Glutamatergic neuron (in vitro differentiated cells): ENCODE data around the gene STAT5A. TPM values are rescaled to one million over a fixed set of nuclear protein-coding genes. Genes with fewer than 3 reads are reported as not detected.
"Not testable (repeated sequence)": the region's sequence is repeated elsewhere in the genome, so short reads cannot be mapped to it uniquely, and the experiment has no call there.

Experiments
- DNase-seq: peaks from one replicate; pipeline ENCODE4 v3.0.0; 2022
- H3K27ac Mint-ChIP-seq: one replicate; pipeline ENCODE4 v1.8.0; 2020; ENCODE audit warnings: mild to moderate bottlenecking, mixed read lengths, inconsistent platforms; ENCODE audit not compliant: unreplicated experiment
- H3K27me3 Mint-ChIP-seq: one replicate; pipeline ENCODE4 v1.8.0; 2020; ENCODE audit warnings: mild to moderate bottlenecking, moderate library complexity, mixed read lengths, inconsistent platforms; ENCODE audit not compliant: unreplicated experiment
- H3K36me3 Mint-ChIP-seq: one replicate; pipeline ENCODE4 v1.8.0; 2020; ENCODE audit warnings: mild to moderate bottlenecking, mixed read lengths, inconsistent platforms; ENCODE audit not compliant: unreplicated experiment
- H3K4me1 Mint-ChIP-seq: one replicate; pipeline ENCODE4 v1.8.0; 2020; ENCODE audit warnings: mild to moderate bottlenecking, low read depth, mixed read lengths, inconsistent platforms; ENCODE audit not compliant: unreplicated experiment
- H3K4me3 Mint-ChIP-seq: one replicate; pipeline ENCODE4 v1.8.0; 2020; ENCODE audit warnings: mild to moderate bottlenecking, mixed read lengths, inconsistent platforms; ENCODE audit not compliant: unreplicated experiment
- H3K9me3 Mint-ChIP-seq: one replicate; pipeline ENCODE4 v1.8.0; 2020; ENCODE audit warnings: mild to moderate bottlenecking, moderate library complexity, mixed read lengths, inconsistent platforms; ENCODE audit not compliant: unreplicated experiment
- long read RNA-seq: library from polyadenylated mRNA; unstranded; transcript quantifications from one replicate; pipeline ENCODE4 v2.0.0, GENCODE V29; 2020; ENCODE audit not compliant: unreplicated experiment
- total RNA-seq: library from RNA; stranded (reverse); fragmentation: NEBNext Ultra II Directional; extraction: Animal tissue kit (Norgen Biotek cat#: 25700); gene quantifications from one replicate; pipeline ENCODE4 v1.2.1, GENCODE V29; 2021; ENCODE audit not compliant: unreplicated experiment
- TF ChIP-seq, protein P1 (sequence below): fragments of 200-600 bp; sonication (generic); IDR thresholded peaks from one replicate; pipeline ENCODE4 v1.5.0; 2021; ENCODE audit not compliant: partially characterized antibody, unreplicated experiment

The STAT5A gene
- 3.4 TPM for total RNA-seq
- long read RNA-seq, partial matches to known transcripts = 0 of 2 reads
- long read RNA-seq, other reads (novel, unspliced or antisense) = 1 of 2 reads

DNA sequence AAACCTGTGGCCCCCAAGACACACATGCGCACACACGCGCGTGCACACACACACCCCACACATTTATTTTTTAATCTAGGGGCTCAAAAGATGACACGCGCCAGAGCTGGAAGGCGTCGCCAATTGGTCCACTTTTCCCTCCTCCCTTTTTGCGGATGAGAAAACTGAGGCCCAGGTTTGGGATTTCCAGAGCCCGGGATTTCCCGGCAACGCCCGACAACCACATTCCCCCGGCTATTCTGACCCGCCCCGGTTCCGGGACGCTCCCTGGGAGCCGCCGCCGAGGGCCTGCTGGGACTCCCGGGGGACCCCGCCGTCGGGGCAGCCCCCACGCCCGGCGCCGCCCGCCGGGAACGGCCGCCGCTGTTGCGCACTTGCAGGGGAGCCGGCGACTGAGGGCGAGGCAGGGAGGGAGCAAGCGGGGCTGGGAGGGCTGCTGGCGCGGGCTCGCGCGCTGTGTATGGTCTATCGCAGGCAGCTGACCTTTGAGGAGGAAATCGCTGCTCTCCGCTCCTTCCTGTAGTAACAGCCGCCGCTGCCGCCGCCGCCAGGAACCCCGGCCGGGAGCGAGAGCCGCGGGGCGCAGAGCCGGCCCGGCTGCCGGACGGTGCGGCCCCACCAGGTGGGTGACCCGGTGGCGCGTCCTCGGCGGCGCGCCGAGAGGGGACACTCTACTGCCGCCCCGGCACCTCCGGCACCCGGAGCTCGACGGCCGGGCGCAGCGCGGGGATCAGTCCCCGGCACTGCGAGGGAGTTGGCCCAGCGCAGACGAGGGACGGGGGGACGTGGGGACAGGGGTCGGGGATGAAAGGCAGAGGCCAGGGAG, at the start of gene STAT5A:
Gene STAT5A (plus strand): TSS at position 522 of the 826 bp plus-strand sequence. CDS start 914 bp downstream, outside the sequence.
- H3K36me3 Mint-ChIP-seq = no peaks in the 10 kb centered on the region

DNA sequence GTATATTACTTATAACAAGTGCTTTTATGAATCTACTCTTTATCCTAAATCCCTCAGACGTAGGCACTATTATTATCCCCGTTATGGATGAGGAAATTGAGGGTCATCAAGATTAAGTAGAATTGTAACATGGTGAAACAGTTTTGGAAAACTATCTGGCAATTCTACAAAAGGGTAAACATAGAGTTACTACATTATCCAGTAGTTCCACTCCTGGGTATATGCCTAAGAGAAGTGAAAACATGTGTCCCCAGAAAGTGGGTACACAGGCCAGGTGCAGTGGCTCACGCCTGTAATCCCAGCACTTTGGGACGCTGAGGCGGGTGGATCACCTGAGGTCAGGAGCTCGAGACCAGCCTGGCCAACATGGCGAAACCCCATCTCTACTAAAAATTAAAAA, 48.7 kb upstream of the STAT5A start:
- H3K36me3 Mint-ChIP-seq, H3K27ac Mint-ChIP-seq, H3K4me3 Mint-ChIP-seq, H3K27me3 Mint-ChIP-seq, H3K9me3 Mint-ChIP-seq, DNase-seq: not testable (repeated sequence)
- peaks cover 17% of the 10 kb centered on the region for H3K4me1 Mint-ChIP-seq

More for the DNA sequence above, at the start of gene STAT5A:
- H3K4me1 Mint-ChIP-seq = peaks cover 9% of the 10 kb centered on the region
- H3K4me3 Mint-ChIP-seq = peak within 1 kb of the TSS; percentile 79
- DNase-seq = peak; percentile 78
- H3K27ac Mint-ChIP-seq = no peak within 1 kb of the TSS
- H3K9me3 Mint-ChIP-seq = no peaks in the 10 kb centered on the region
- peaks cover 4% of the 10 kb centered on the region for H3K27me3 Mint-ChIP-seq
- TF ChIP-seq, protein P1, sequence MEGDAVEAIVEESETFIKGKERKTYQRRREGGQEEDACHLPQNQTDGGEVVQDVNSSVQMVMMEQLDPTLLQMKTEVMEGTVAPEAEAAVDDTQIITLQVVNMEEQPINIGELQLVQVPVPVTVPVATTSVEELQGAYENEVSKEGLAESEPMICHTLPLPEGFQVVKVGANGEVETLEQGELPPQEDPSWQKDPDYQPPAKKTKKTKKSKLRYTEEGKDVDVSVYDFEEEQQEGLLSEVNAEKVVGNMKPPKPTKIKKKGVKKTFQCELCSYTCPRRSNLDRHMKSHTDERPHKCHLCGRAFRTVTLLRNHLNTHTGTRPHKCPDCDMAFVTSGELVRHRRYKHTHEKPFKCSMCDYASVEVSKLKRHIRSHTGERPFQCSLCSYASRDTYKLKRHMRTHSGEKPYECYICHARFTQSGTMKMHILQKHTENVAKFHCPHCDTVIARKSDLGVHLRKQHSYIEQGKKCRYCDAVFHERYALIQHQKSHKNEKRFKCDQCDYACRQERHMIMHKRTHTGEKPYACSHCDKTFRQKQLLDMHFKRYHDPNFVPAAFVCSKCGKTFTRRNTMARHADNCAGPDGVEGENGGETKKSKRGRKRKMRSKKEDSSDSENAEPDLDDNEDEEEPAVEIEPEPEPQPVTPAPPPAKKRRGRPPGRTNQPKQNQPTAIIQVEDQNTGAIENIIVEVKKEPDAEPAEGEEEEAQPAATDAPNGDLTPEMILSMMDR = no peak

DNA sequence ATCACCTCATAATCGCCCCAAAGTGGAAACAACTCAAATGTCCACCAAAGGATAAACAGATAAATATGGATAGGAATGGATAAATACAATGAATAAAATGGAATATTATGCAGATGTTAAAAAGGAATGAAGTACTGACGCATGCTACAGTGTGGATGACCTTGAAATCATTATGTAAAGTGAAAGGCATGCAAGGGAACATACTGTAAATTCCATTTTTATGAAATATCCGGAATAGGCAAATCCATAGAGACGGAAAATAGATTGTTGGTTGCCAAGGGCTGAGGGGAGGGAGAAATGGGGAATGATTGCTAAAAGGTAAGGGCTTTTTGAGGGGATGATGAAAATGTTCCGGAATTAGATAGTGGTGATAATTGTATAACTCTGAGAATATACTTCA, 48.1 kb upstream of the STAT5A start:
- Mint-ChIP-seq H3K27me3 (peaks cover 5% of the 10 kb centered on the region), H3K9me3 (peaks cover 3% of the 10 kb centered on the region), H3K36me3 (no peaks in the 10 kb centered on the region), H3K27ac (no peak overlapping the region), H3K4me3 (no peak overlapping the region), H3K4me1 (peaks cover 17% of the 10 kb centered on the region)
- DNase-seq = no peak
- TF ChIP-seq, protein P1 = no peak

DNA sequence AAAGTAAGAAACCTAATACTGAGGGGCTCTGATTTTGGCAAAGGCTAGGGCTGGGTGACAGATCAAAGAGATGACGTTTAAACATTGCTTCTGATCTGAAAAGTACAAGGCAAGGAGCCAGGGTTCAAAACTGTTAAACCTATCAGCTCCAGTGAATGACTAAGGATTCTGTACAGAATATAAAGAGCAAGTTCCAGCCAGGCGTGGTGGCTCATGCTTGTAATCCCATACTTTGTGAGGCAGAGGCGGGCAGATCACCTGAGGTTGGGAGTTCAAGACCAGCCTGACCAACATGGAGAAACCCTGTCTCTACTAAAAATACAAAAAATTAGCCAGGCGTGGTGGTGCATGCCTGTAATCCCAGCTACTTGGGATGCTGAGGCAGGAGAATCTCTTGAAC, 47.4 kb upstream of the STAT5A start:
- H3K4me1 Mint-ChIP-seq = peaks cover 19% of the 10 kb centered on the region
- H3K4me3 Mint-ChIP-seq, H3K36me3 Mint-ChIP-seq, H3K27ac Mint-ChIP-seq, H3K27me3 Mint-ChIP-seq, DNase-seq, H3K9me3 Mint-ChIP-seq: not testable (repeated sequence)

DNA sequence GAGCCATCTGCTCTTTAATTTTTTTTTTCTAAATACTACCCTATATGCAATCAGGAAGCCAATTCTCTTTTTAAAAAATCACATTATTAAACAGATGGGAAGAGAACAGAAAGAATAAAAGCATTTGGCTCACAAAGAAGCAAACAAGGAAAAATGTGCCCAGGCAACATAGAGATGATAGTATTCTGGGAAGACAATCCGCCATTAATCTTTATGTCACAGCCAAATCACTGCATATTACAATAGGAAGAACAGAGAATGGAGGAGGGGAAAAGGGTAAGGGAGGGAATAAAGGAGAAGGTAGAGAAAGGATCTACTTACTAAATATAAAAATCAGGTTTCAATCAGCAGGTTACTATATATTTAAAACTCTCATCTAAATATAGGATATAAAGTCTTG, 46.4 kb upstream of the STAT5A start:
- peaks cover 7% of the 10 kb centered on the region for H3K27me3 Mint-ChIP-seq
- H3K4me3 Mint-ChIP-seq = no peak overlapping the region
- peaks cover 23% of the 10 kb centered on the region for H3K4me1 Mint-ChIP-seq
- no peak for DNase-seq
- peak overlapping the region; percentile 95 for H3K27ac Mint-ChIP-seq
- no peaks in the 10 kb centered on the region for H3K36me3 Mint-ChIP-seq
- peaks cover 3% of the 10 kb centered on the region for H3K9me3 Mint-ChIP-seq
- TF ChIP-seq, protein P1 = no peak

DNA sequence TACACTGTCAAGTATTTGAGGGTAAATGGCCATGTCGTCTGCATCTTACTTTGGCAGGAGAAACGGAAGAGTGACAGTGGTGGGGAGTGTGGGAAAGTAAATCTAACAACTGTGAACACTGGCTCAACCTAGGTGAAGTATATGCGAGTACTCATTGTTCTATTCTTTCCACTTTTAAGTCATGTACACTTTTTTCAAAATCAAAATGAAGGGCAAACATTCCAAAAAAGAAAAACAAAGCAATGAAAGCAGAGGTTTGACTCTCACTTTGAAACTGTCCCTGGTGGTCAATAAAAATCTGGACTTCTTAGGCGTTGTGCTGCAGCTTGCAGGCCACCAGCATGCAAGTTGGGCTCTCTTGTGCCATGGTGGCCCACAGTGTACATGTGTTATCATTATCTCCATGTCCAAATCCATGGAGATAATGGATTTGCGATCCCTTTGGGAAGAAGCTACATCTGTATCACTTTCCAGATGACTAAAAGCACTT, 44.8 kb upstream of the STAT5A start:
- Mint-ChIP-seq H3K4me1 (peaks cover 24% of the 10 kb centered on the region), H3K27ac (peak overlapping the region; percentile 72), H3K4me3 (peak overlapping the region; percentile 66), H3K9me3 (peaks cover 3% of the 10 kb centered on the region), H3K27me3 (peaks cover 7% of the 10 kb centered on the region), H3K36me3 (no peaks in the 10 kb centered on the region)
- TF ChIP-seq, protein P1 = no peak
- DNase-seq = peak; percentile 22

DNA sequence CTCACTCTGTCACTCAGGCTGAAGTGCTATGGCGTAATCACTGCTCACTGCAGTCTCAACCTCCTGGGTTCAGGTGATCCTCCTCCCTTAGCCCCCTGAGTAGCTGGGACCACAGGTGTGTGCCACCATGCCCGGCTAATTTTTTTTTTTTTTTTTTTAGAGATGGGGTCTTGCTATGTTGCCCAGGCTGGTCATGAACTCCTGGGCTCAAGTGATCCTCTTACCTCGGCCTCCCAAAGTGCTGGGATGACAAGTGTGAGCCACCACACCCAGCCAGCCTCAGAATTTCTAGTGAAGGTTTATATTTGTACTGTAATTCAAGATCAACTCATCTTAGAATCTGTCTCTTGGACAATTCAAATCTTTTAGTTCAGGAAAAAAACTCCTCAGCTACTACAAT, 44.2 kb upstream of the STAT5A start:
- H3K9me3 Mint-ChIP-seq, DNase-seq, H3K36me3 Mint-ChIP-seq, H3K27me3 Mint-ChIP-seq: not testable (repeated sequence)
- H3K4me1 Mint-ChIP-seq = peaks cover 29% of the 10 kb centered on the region
- H3K27ac Mint-ChIP-seq = peak overlapping the region; percentile 72
- peak overlapping the region; percentile 46 for H3K4me3 Mint-ChIP-seq

DNA sequence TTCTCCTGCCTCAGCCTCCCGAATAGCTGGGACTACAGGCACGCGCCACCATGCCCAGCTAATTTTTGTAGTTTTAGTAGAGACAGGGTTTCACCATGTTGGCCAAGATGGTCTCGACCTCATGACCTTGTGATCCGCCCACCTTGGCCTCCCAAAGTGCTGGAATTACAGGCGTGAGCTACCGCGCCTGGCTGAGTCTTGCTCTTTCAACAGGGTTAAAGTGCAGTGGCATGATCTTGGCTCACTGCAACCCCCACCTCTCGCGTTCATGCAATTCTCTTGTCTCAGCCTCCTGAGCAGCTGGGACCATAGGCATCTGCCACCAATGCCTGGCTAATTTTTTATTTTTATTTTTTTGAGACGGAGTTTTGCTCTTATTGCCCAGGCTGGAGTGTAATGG, 43.1 kb upstream of the STAT5A start:
- not testable (repeated sequence) for H3K27ac Mint-ChIP-seq, H3K4me3 Mint-ChIP-seq, H3K27me3 Mint-ChIP-seq, H3K9me3 Mint-ChIP-seq, DNase-seq, H3K36me3 Mint-ChIP-seq
- H3K4me1 Mint-ChIP-seq = peaks cover 33% of the 10 kb centered on the region
